ENCODE measurements around the gene ZNF839.

DNA sequence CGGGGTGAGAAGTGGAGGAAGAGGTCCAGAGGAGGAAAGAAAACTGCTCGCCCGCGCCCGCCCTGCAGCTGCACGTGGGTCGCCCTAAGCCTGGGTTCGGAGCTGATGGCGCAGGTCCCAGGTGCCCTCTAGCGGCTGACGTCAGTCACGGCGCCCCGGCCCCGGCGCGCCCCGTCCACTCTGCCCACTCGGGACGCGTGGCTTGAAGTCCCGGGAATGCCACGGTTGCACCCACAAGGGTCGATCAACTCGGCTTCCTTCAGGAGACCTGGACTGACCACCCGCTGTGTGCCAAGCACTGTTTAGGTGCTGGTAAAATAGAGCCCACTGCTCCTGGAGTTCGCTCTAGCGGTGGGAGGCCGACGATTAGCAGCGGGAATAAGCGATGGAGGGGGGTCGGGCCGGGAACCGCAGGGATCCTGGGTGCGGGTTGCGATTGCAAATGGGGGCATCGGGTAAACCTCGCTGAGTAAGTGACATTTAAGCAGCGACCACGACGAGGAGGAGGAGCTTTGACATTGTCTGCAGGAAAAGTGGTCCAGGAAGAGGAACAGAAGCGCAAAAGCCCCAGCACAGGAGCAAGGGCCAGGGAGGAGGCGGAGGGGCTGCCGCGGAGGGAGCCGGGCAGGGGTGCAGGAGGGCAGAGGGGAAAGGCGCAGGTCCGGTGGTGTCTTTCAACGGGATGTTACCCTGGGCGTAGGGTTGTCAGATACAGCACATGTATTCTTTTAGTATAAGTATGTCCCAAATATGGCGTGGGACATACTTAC lies 5.1 kb upstream of the ZNF839 start:
- TF ChIP-seq HOXA7 (CRISPR knock-in tag; IDR thresholded peaks at IDR 0.05) (no peak), JUNB (IDR thresholded peaks at IDR 0.05) (no peak), CTCF (IDR thresholded peaks at IDR 0.05) (peak; percentile 97), CHD2 (IDR thresholded peaks at IDR 0.05; ENCODE audit: low read length, partially characterized antibody) (no peak)
